22Rv1 (cell line): Measurements from ENCODE around the gene BIRC7.

Experiments used
- CTCF ChIP-seq: fragments of 450-650 bp; IDR thresholded peaks from 2 replicates; pipeline ENCODE4 v1.5.1; 2017; ENCODE audit warnings: mild to moderate bottlenecking
- ZFX ChIP-seq: fragments of 450-650 bp; IDR thresholded peaks from 2 replicates; pipeline ENCODE4 v1.6.1; 2017; ENCODE audit warnings: antibody characterized with exemption, borderline replicate concordance

- TF ChIP-seq ZFX (no peak), CTCF (no peak)
These were observed 7.0 kb downstream of the BIRC7 start for GRCh38 chr20:63242736-63243135.
